Measurements from ENCODE around the gene MAPK8.

- TF ChIP-seq CTCF (IDR thresholded peaks at IDR 0.05) (no peak), POLR2AphosphoS5 (IDR thresholded peaks at IDR 0.05) (no peak)
Measured at GRCh38 chr10:48470115-48470892, 163.8 kb downstream of the MAPK8 start.

Measured in transverse colon (tissue), 4 donors.